Measurements from ENCODE around the gene RFFL. TPM values are rescaled to one million over a fixed set of nuclear protein-coding genes. Genes with fewer than 3 reads are reported as not detected.
"Not testable (repeated sequence)": the region's sequence is repeated elsewhere in the genome, so short reads cannot be mapped to it uniquely, and the experiment has no call there.

The RFFL gene
- total RNA-seq, 1 donor from 2014 or later = 7.8 TPM

DNA sequence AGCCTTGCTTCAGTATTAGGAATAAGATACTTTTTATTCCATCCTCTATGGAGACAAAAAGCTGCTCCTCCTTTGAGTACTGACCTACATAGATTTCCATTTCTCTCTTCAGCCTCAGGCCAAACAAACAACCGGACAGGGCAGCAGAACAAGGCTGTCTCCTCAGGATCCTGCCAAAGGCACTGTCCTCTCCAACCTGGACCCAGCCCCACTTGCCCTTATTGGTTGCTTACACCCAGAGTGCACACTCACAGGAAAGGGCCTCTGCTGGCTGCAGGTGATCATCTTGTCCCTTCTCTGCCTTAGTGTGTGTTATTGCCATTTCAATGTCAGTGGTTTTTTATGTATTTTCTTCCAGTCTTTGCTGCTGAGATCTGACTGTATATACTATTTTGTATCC, 56.5 kb downstream of the RFFL start:
- DNase-seq (ENCODE audit: low read depth, low spot score) = no peak

DNA sequence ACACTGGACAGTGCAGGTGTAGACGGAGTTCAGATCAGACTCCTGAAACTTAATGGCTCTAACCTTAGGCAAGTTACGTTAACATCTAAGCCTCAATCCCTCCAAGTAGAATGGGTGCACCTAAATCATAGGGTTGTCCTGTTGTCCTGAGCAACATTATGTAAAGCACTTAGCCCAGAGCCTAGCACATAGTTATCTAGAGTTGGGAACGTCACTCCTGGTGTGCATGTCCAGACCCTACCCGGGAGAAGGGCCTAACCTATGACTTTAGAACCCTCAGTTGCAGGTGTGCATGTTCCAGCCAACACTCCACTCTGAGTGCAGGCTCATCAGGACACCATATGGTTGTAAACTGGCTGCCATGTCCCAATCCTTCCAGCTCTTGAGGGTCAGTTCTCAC, 57.2 kb downstream of the RFFL start:
- DNase-seq (ENCODE audit: low read depth, low spot score) = no peak

DNA sequence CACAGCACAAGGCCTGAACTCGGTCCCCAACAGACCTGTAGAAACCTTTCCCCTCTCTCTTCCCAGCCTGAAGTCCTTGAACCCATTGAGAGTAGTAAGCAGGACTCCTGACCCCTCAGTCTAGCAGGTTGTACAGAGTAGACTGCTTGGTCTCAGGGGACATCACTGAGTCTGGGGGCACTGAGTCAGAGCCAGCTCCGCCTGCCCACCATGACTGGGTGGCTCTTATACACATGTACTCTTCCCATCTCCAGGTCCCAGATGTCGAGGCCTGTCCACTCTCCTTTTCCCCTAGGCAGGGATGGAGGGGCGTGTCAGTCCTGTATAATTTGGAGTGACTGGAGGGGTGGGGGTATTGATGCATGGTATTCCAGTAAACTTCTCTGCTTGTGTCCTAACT, 59.7 kb downstream of the RFFL start:
- no peak for DNase-seq (ENCODE audit: low read depth, low spot score)

DNA sequence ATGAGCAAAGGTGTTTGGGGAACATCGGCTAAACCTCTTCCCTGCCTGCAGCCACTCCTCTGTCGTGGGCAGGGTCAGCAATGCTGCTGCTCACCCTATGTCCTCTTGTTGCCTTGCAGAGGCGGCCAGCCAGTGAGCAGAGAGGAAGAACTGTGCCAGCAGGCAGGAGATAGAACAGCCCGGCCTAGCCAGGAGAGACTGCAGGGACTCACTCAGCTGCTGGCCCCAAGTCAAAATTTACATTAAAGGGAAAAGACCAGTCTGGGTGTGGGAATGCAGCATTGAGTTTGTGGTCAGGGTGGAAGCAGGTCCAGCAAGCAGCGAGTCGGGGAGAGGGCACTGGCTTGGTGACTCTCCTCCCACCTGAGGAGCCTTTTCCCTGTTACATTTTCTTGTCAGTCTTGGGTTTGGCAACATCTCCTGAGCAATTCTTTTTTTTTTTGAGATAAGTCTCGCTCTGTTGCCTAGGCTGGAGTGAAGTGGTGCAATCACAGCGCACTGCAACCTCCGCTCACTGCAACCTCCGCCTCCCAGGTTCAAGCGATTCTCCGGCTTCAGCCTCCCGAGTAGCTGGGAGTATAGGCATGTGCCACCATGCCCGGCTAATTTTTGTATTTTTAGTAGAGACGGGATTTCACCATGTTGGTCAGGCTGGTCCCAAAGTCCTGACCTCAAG, 60.5 kb downstream of the RFFL start:
- no peak for DNase-seq (ENCODE audit: low read depth, low spot score)

DNA sequence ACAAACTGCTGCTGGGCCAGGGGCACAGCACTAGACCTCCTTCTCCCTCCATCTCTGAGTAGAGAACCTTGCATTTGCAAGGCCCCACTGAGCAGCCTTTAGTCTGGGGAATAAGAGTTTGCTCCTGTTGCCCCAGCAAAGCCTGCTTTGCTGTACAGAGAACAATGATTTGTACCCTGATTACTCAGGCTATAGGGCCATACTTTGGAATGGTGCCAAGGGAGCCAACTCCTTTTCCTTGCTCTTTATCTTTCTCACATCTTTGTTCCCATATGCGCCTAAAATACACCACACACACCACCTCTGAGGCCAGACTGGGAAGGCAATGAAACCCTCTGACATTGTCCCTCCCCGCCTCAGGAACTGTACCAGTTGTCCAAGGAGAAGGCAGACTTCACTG, 62.0 kb downstream of the RFFL start:
- DNase-seq (ENCODE audit: low read depth, low spot score) = no peak

DNA sequence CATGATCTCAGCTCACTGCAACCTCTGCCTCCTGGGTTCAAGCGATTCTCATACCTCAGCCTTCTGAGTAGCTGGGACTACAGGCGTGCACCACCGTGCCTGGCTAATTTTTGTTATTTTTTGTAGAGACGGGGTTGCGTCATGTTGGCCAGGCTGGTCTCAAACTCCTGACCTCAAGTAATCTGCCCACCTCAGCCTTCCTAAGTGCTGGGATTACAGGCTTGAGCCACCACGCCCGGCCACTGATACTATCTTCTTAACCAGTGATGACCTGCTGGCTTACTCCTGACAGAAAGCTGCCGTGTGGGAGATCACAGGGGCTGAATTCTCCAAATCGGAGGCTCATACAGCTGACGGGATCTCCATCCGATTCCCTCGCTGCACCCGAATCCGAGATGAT, 62.5 kb downstream of the RFFL start:
- not testable (repeated sequence) for DNase-seq (ENCODE audit: low read depth, low spot score)

DNA sequence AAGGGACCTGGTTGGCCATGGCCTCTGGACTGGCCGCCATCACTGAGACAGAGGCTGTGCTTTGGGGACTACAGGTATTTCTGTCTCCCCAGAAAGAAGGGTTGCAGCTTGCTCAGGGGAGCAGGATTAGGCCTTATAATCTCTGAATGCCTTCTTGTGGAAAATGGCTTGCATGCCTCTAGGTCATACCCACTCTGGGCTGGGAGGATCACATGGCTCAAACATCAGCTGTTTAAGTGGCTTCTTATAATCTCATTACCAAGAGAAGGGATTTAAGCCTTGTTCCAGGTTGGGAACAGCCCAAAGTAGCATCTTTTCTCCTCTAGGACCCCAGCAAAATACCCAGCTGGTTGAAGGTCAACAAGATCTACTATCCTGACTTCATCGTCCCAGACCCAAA, 64.1 kb downstream of the RFFL start:
- no peak for DNase-seq (ENCODE audit: low read depth, low spot score)

DNA sequence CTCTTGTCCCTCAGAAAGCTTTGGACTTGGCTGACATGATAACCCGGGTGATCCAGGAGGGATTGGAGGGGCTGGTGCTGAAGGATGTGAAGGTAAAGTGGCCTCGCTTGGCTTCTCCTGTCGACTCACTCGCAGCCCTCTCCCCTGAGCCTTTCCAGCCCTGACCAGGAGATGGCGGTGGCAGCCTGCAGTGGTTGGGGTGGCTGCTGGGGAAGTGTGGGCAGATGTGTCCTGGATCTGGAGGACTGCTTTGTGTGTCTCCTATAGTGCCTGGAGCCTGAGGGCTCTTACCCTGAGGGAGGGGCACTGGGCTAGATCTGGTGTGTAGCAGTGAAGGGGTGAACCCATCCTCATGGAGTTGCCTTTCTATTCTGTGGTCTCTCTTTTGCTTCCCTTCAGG, 65.3 kb downstream of the RFFL start:
- DNase-seq (ENCODE audit: low read depth, low spot score) = peak; percentile 45

DNA sequence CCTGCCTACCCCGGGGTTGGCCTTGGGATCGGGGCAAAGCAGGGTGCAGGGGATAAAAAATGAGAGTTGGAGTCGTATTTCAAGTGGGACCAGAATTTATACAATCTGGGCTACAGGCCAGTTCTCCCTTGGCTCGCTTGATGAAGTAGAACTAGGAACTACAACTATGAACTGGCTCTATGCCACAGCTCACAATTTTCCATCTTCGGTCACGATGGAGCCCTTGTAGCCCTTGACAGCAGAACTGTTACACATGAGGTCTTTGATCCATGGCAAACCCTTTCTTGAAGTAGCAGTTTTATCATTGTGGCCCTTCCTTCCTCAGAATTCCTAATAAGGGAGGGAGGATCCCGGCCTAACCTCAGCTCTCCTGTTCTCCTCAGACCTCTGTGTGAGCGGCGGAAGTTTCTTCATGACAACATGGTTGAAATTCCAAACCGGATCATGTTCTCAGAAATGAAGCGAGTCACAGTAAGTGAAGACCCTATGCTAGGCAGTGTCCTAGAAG, 66.1 kb downstream of the RFFL start:
- no peak for DNase-seq (ENCODE audit: low read depth, low spot score)

DNA sequence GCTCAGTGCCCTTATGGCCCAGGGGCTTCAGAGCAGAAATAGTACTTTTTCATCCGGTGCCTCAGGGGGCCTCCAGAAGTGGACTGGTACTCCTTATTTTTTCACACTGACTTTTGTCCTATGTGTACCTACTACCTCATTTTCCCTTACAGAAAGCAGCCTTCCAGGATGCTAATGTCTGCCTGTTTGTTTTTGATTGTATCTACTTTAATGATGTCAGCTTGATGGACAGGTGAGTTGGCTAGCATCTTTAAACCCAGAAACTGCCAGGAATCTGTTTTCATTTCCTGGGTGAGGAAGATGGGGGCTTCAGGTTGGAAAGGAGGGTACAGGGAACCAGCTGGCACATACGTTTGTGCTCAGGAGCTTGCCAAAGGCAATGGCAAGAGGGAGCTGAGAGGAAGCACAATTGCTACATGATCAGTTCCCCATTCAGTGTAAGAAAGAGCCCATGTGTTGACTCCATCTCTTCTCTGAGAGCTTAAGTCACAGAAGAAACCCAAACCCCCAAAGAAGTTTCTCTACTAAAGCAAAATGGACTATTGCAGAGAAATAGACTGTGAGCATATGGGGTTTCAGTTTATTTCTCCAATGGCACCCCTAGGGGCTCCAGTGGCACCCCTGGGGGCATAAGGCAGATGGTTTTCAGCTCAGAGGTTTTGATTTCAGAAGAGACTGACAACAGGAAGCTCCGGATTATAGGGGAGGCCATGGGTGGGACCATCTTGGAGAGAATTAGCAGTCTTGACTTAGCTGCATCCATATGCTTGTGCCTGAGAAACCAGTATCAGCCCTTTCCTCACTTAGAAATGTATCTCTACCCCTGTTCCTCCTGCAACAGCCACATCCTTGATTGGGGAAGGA, 66.9 kb downstream of the RFFL start:
- DNase-seq (ENCODE audit: low read depth, low spot score) = no peak

DNA sequence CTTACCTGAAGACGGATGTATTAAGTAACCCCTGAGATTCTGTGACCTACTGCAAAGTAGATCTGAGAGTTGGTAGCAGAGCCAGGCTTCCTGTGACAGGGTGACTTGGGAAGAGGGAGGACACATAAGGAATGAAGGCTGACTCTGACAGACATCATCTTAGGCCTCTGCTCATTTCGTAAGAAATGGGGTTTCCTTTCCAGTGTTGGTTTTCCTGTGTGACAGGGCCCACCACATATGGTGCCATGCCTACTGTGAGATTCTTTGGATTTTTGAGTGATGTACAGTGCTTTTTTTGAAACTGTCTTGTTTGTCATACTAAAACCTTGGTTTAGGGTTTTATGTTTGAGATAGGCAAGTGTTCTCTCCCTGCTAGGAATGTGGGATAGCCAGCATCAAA, 70.5 kb downstream of the RFFL start:
- no peak for DNase-seq (ENCODE audit: low read depth, low spot score)

DNA sequence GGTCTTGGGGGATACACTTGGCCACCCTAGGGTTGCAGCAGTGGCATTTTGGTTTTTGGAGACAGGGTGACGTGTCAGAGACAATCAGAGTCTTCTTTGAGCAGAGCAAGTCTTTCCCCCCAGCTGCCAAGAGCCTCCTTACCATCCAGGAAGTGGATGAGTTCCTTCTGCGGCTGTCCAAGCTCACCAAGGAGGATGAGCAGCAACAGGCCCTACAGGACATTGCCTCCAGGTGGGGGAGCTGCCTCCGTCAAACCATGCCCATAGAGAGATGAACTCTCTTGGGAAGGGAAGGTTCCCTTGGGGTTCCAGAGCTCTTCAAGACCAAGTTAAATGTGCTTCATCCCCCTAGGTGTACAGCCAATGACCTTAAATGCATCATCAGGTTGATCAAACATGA, 71.9 kb downstream of the RFFL start:
- DNase-seq (ENCODE audit: low read depth, low spot score) = no peak

DNA sequence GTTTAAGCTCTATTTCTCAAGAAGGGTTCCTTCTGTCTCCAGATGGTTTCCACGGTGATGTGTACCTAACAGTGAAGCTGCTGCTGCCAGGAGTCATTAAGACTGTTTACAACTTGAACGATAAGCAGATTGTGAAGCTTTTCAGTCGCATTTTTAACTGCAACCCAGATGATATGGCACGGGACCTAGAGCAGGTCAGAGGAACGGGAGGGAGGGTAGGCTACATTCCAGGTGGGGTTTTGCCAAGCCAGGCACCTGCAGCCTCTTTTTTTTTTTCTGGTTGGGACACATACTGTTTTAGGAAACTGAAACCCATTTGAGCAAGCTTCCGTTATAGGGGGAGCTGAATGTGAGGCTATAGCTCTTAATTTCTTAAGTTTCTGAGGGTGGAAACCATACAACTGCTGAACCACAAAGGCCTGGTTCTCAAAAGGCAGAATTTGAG, 72.6 kb downstream of the RFFL start:
- no peak for DNase-seq (ENCODE audit: low read depth, low spot score)

DNA sequence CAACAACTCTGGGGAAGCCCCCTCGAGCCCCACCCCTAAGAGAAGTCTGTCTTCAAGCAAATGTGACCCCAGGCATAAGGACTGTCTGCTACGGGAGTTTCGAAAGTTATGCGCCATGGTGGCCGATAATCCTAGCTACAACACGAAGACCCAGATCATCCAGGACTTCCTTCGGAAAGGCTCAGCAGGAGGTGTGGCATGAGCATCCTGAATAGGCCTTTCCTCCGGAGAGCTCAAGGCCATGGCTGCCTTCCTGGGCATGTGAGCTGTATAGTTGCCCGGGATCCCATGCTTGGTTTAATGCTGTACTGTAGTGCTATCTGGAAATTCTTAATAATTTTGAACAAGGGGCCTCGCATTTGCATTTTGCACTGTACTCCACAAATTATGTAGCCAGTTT, 74.0 kb downstream of the RFFL start:
- DNase-seq (ENCODE audit: low read depth, low spot score) = no peak

DNA sequence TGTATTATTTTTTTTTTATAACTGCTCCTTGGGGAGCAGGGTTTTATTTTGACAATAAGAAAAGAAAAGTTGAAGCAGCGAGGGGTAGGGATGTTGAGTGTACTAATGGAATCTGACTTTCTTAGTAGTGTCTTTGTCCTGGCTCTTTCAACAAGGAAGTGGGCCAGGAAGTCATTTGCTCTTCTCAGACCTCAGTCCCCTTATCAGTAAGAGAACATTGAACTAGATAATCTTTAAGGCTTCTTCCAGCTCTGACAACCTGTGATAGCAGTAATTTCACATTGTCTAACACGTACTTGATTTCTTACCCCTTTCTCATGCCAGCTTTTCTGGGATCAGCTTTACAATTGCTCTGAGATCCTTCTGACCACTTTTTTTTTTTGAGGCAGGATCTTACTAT, 74.9 kb downstream of the RFFL start:
- no peak for DNase-seq (ENCODE audit: low read depth, low spot score)

DNA sequence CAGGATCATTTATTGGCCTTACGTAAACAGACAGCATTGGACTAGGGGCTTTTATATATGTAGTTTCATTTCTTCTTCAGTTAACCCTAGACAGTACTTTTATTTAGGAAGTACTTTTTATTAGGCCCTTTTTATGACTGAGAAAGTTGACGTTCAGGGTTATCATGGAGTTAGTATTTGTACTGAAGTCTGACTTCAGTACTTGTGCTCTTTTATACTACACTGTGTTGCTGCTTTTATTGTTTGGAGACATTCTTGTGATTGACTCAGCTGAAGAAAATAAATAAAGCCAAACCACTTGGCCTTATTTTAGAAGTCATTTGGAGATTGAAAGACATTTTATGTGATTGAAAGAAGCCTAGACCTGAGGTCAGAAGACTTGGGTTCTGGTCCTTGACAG, 76.3 kb downstream of the RFFL start:
- DNase-seq (ENCODE audit: low read depth, low spot score) = no peak

DNA sequence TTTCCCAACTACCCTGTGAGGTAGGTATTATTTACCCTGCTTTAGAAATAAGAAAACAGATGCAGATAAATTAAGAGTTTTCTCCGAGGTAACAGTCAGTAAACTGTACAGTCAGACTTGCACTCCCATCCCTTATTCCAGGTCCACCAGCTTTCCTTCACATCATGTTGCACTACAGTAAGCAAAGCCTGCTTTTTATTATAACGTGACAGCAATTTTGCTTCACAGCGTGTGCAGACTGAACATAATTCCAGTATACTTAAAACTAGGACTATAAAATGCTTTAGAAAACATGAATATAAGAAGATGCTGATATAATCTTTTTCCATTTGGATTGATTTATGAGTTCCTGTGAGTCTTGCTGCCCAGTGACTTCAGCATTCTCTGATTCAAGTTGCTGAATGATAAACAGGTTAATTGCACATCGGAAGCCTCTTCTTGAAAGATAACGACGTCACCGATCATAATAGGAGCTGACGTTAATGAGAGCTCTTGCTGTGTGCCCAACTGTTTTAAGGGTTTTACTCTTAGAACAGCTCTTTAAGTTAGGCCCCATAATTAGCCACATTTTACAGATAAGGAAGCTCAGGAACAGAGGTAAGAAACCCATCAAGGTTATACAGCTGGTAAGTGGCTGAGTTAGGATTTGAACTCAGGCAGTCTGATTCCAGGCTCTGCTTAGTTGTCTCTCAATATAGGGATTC, 81.8 kb downstream of the RFFL start:
- no peak for DNase-seq (ENCODE audit: low read depth, low spot score)

DNA sequence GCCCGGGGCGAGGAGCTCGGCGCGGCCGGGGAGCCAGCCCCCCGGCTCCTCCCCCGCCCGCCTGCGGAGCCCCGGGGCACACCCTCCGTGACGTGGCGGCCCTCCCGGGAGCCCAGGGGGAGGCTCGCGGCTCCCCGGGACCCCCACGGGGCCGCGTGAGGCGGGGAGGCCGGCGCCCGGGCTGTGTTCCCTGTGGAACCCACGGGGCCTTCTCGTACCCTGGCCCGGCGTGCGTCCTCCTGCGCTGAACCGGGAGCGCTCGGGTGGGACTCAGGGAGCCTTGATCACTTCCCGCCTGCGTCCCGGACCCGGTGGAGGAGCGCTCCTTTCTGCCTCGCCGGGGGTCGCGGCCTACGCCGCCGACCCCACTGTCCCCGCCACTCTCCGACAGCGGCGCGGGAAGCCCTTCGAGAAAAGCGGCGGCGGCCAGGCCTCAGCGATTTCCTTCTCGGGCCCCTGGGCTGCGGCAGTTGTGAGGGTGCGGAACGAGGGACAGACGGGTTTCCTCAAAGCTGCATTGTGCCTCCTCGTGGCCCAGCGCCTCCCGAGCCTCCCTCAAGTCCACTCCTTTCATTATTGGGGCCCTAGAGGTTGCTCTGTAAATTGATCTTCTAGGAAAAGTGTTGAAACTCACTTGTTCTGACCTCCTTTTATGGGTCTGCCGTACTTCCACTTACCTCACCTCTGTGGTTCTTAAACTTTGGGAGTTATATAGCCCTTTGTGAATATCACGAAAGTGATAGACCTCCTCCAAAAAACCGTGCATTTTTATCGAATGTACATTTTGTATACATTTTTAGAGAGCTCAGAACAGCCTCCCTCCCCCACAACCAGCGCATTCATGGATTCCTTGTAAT, 82.6 kb downstream of the RFFL start:
- peak; percentile 53 for DNase-seq (ENCODE audit: low read depth, low spot score)

DNA sequence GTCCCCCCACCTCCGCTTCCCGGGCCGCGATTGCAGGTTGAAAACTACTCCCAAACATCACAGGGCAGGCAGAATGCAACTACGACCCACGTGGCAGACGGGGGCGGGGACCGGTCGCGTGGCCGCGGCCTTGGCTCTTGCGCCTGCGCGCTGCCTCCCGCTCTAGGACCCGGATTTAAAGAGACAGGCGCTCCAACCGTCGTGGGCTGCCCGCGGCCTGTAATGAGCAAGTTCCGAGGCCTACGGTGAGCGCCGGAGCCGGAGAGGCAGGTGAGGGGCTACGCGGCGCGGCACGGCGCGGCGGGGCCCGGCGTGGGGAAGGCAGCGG, 83.2 kb downstream of the RFFL start, which contains the start of gene LIG3:
TSS of gene LIG3 (plus strand) at position 160 of the 328 bp plus-strand sequence. CDS start 2,494 bp downstream, outside the sequence.
- DNase-seq (ENCODE audit: low read depth, low spot score) = peak; percentile 67

DNA sequence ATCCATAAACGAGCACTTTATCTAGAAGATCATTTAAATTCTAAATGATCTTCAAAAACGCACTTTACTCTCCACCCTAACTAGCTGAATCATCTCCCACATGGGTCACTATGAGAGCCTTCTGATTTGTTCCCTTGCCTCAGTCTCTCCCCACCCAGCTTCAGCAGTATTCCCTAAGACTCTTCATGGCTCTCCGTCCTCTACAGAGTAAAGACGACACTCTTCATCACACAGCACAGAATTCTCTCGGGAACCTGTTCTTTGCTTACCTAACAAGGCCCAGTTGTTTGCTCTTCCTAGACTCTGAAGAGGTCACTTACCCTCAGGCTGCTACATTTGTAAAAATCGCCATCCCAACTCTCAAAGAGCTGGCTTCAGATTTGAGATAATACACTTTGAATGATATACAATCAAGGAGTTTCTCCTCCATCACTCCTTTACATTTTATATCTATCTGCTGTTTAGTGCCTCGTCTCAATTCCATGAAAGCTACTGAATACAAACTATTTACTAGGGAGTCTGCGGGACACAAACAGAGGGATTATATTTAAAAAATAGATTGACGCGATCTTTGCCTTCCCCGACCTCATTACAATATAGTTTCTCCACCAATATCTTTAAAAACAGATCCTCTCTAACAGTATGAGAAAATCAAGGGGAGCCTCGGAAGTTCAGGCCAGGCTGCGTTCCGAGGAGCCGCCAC, 83.7 kb downstream of the RFFL start:
- DNase-seq (ENCODE audit: low read depth, low spot score) = no peak

DNA sequence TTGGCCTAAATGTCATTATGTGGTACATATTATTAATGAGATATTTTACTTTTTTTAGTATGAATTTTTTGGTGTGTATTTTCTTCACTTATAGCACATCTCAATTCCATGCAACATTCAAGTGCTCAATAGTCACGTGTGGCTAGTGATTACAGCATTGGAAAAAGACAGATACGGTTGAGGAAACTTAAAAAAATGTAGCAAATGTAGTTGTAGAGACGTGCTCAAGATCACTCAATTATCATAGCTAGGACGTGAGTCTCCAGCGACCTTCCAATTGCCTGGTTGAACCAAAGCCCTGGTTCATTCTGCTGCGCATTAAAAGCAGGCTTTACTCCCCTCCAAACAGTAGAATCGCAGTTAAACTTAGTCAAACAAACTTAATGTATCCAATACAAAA, 84.4 kb downstream of the RFFL start:
- no peak for DNase-seq (ENCODE audit: low read depth, low spot score)

Data from pulmonary artery endothelial cell (primary cell).